ENCODE data around the gene KYNU. TPM values are rescaled to one million over a fixed set of nuclear protein-coding genes. Genes with fewer than 3 reads are reported as not detected.
"Not testable (repeated sequence)": the region's sequence is repeated elsewhere in the genome, so short reads cannot be mapped to it uniquely, and the experiment has no call there.

Gene KYNU
- polyA plus RNA-seq, 1 experiment, result 4.5 TPM

- ChIA-PET POLR2A (no interaction called here), CTCF (no interaction called here)
- no peak overlapping the region for H3K27ac ChIP-seq (ENCODE audit: low read depth, low read length)
- H3K4me3 ChIP-seq (ENCODE audit: low read depth, low read length), result no peak overlapping the region
- H3K9me3 ChIP-seq (ENCODE audit: control insufficient read depth, insufficient read depth, low read length), result no peaks in the 10 kb centered on the region
- H3K27me3 ChIP-seq (ENCODE audit: control insufficient read depth, insufficient read depth, low read length), result no peaks in the 10 kb centered on the region
- no peak for TF ChIP-seq CTCF (IDR thresholded peaks at IDR 0.05; ENCODE audit: low read depth, low read length)
- DNase-seq (ENCODE audit: low read depth, low spot score), result no peak
These were observed 24.3 kb downstream of the KYNU start for GRCh38 chr2:142901780-142902179.

- H3K27me3 ChIP-seq (ENCODE audit: control insufficient read depth, insufficient read depth, low read length); DNase-seq (ENCODE audit: low read depth, low spot score); POLR2A ChIA-PET; H3K27ac ChIP-seq (ENCODE audit: low read depth, low read length); CTCF ChIA-PET; H3K9me3 ChIP-seq (ENCODE audit: control insufficient read depth, insufficient read depth, low read length); H3K4me3 ChIP-seq (ENCODE audit: low read depth, low read length): not testable (repeated sequence)
These were observed 26.3 kb downstream of the KYNU start for GRCh38 chr2:142903726-142904125.

- POLR2A ChIA-PET, result no interaction called here
- CTCF ChIA-PET, result interaction anchor here (0.6 kb wide), 1 partner anchor 41 kb away, joined by 3 read pairs; no protein-coding TSS in a partner anchor
- no peak for DNase-seq (ENCODE audit: low read depth, low spot score)
- TF ChIP-seq CTCF (IDR thresholded peaks at IDR 0.05; ENCODE audit: low read depth, low read length), result no peak
- H3K9me3 ChIP-seq (ENCODE audit: control insufficient read depth, insufficient read depth, low read length), result no peaks in the 10 kb centered on the region
- H3K27ac ChIP-seq (ENCODE audit: low read depth, low read length), result no peak overlapping the region
- no peak overlapping the region for H3K4me3 ChIP-seq (ENCODE audit: low read depth, low read length)
- no peaks in the 10 kb centered on the region for H3K27me3 ChIP-seq (ENCODE audit: control insufficient read depth, insufficient read depth, low read length)
These were observed 30.2 kb downstream of the KYNU start for GRCh38 chr2:142907653-142908052.

- DNase-seq (ENCODE audit: low read depth, low spot score), result no peak
- no peak for TF ChIP-seq CTCF (IDR thresholded peaks at IDR 0.05; ENCODE audit: low read depth, low read length)
- CTCF ChIA-PET, result no interaction called here
- H3K27me3 ChIP-seq (ENCODE audit: control insufficient read depth, insufficient read depth, low read length), result no peaks in the 10 kb centered on the region
- H3K4me3 ChIP-seq (ENCODE audit: low read depth, low read length), result no peak overlapping the region
- POLR2A ChIA-PET, result no interaction called here
- no peak overlapping the region for H3K27ac ChIP-seq (ENCODE audit: low read depth, low read length)
- no peaks in the 10 kb centered on the region for H3K9me3 ChIP-seq (ENCODE audit: control insufficient read depth, insufficient read depth, low read length)
These were observed 37.2 kb downstream of the KYNU start for GRCh38 chr2:142914507-142915313.

- POLR2A ChIA-PET, result no interaction called here
- Histone ChIP-seq H3K4me3 (ENCODE audit: low read depth, low read length) (no peak overlapping the region), H3K27me3 (ENCODE audit: control insufficient read depth, insufficient read depth, low read length) (no peaks in the 10 kb centered on the region), H3K27ac (ENCODE audit: low read depth, low read length) (no peak overlapping the region), H3K9me3 (ENCODE audit: control insufficient read depth, insufficient read depth, low read length) (no peaks in the 10 kb centered on the region)
- DNase-seq (ENCODE audit: low read depth, low spot score), result no peak
- CTCF ChIA-PET, result interaction anchor here (0.5 kb wide), 1 partner anchor 467 kb away, joined by 3 read pairs; no protein-coding TSS in a partner anchor
- no peak for TF ChIP-seq CTCF (IDR thresholded peaks at IDR 0.05; ENCODE audit: low read depth, low read length)
These were observed 38.0 kb downstream of the KYNU start for GRCh38 chr2:142915502-142915901.
